Measurements from ENCODE around the gene CAGE1.

CAGE1 gene

GRCh38 chr6:7300926-7301325, 88.6 kb downstream of the CAGE1 start:
- H3K36me3 ChIP-seq (ENCODE audit: insufficient read depth, low read length) = peaks cover 98% of the 10 kb centered on the region
- no peaks in the 10 kb centered on the region for H3K4me1 ChIP-seq (ENCODE audit: insufficient read depth, low read length, severe bottlenecking)
- no peak overlapping the region for H3K27ac ChIP-seq (ENCODE audit: low read depth, low read length, poor library complexity, severe bottlenecking)
- H3K27me3 ChIP-seq (ENCODE audit: insufficient read depth, low read length) = no peaks in the 10 kb centered on the region
- H3K4me2 ChIP-seq (ENCODE audit: low read length) = no peak overlapping the region
- H4K20me1 ChIP-seq (ENCODE audit: insufficient read depth, low read length) = no peaks in the 10 kb centered on the region
- H3K4me3 ChIP-seq (ENCODE audit: low read depth, low read length, poor library complexity, severe bottlenecking) = no peak overlapping the region
- no peaks in the 10 kb centered on the region for H3K79me2 ChIP-seq (ENCODE audit: insufficient read depth, low read length)
- no peaks in the 10 kb centered on the region for H3K9me2 ChIP-seq (ENCODE audit: low read depth, low read length)
- no peak overlapping the region for H3K9ac ChIP-seq (ENCODE audit: low read length)
- no peak overlapping the region for H2AFZ ChIP-seq (ENCODE audit: low read length)
- H3F3A ChIP-seq (ENCODE audit: insufficient read depth, low read length) = no peaks in the 10 kb centered on the region
- no peaks in the 10 kb centered on the region for H3K9me3 ChIP-seq (ENCODE audit: low read length)
- no peak for TF ChIP-seq EZH2 (IDR thresholded peaks at IDR 0.05; ENCODE audit: borderline replicate concordance, low read length)
- TF ChIP-seq CTCF (IDR thresholded peaks at IDR 0.05; ENCODE audit: low read length) = no peak

- TF ChIP-seq EZH2 (IDR thresholded peaks at IDR 0.05; ENCODE audit: borderline replicate concordance, low read length) (no peak), CTCF (IDR thresholded peaks at IDR 0.05; ENCODE audit: low read length) (no peak)
- Histone ChIP-seq H3K36me3 (ENCODE audit: insufficient read depth, low read length) (peaks cover 91% of the 10 kb centered on the region), H3K9me3 (ENCODE audit: low read length) (no peaks in the 10 kb centered on the region), H3K9ac (ENCODE audit: low read length) (no peak overlapping the region), H3K4me3 (ENCODE audit: low read depth, low read length, poor library complexity, severe bottlenecking) (no peak overlapping the region), H3K9me2 (ENCODE audit: low read depth, low read length) (no peaks in the 10 kb centered on the region), H2AFZ (ENCODE audit: low read length) (no peak overlapping the region), H3K27me3 (ENCODE audit: insufficient read depth, low read length) (no peaks in the 10 kb centered on the region), H3K4me2 (ENCODE audit: low read length) (no peak overlapping the region), H3K79me2 (ENCODE audit: insufficient read depth, low read length) (no peaks in the 10 kb centered on the region), H3K27ac (ENCODE audit: low read depth, low read length, poor library complexity, severe bottlenecking) (no peak overlapping the region), H3F3A (ENCODE audit: insufficient read depth, low read length) (no peaks in the 10 kb centered on the region), H4K20me1 (ENCODE audit: insufficient read depth, low read length) (no peaks in the 10 kb centered on the region), H3K4me1 (ENCODE audit: insufficient read depth, low read length, severe bottlenecking) (no peaks in the 10 kb centered on the region)
These were observed 91.4 kb downstream of the CAGE1 start for GRCh38 chr6:7298113-7298512.

GRCh38 chr6:7296602-7297001, 92.9 kb downstream of the CAGE1 start:
- TF ChIP-seq EZH2 (IDR thresholded peaks at IDR 0.05; ENCODE audit: borderline replicate concordance, low read length) = no peak
- no peak for TF ChIP-seq CTCF (IDR thresholded peaks at IDR 0.05; ENCODE audit: low read length)
- Histone ChIP-seq H3K4me2 (ENCODE audit: low read length) (no peak overlapping the region), H3K9me3 (ENCODE audit: low read length) (no peaks in the 10 kb centered on the region), H3K27ac (ENCODE audit: low read depth, low read length, poor library complexity, severe bottlenecking) (no peak overlapping the region), H3F3A (ENCODE audit: insufficient read depth, low read length) (no peaks in the 10 kb centered on the region; the same call in 1 of the 2 replicates), H3K4me1 (ENCODE audit: insufficient read depth, low read length, severe bottlenecking) (no peaks in the 10 kb centered on the region), H3K36me3 (ENCODE audit: insufficient read depth, low read length) (peaks cover 90% of the 10 kb centered on the region), H4K20me1 (ENCODE audit: insufficient read depth, low read length) (no peaks in the 10 kb centered on the region), H3K27me3 (ENCODE audit: insufficient read depth, low read length) (no peaks in the 10 kb centered on the region), H3K9ac (ENCODE audit: low read length) (no peak overlapping the region), H2AFZ (ENCODE audit: low read length) (no peak overlapping the region), H3K4me3 (ENCODE audit: low read depth, low read length, poor library complexity, severe bottlenecking) (no peak overlapping the region), H3K9me2 (ENCODE audit: low read depth, low read length) (no peaks in the 10 kb centered on the region), H3K79me2 (ENCODE audit: insufficient read depth, low read length) (no peaks in the 10 kb centered on the region)

Measured in OCI-LY1 (cell line).